Astrocyte (in vitro differentiated cells and primary cell): Measurements from ENCODE around the gene SLC35F2.

ENCODE experiments used
- CTCF ChIP-seq: IDR thresholded peaks from 2 replicates; pipeline ENCODE4 v1.5.1; 2011; ENCODE audit warnings: low read depth, mild to moderate bottlenecking, inconsistent platforms, low read length, moderate library complexity; ENCODE audit not compliant: insufficient read depth
- EZH2 ChIP-seq: IDR thresholded peaks from 2 replicates; pipeline ENCODE4 v1.6.1; 2012; ENCODE audit warnings: mild to moderate bottlenecking, low read length, inconsistent platforms; ENCODE audit not compliant: insufficient read depth

GRCh38 chr11:107830915-107831540 lies 27.6 kb downstream of the SLC35F2 start:
- TF ChIP-seq EZH2 (no peak), CTCF (no peak)
